DOHH2 (cell line): ENCODE measurements around the gene ELAVL3.
A peak's percentile ranks its signal among the peaks of the same experiment; 100 is the strongest.

Source experiments
- H3F3A ChIP-seq: fragments of 200-600 bp; sonication (generic), shearing (Covaris generic); 2 replicates; pipeline ENCODE4 v1.6.0; 2016; ENCODE audit warnings: antibody characterized with exemption, mild to moderate bottlenecking; ENCODE audit not compliant: control insufficient read depth, insufficient read depth
- H3K27ac ChIP-seq: fragments of 200-600 bp; sonication (generic); 2 replicates; pipeline ENCODE4 v1.5.1; 2014; ENCODE audit warnings: low read depth, mild to moderate bottlenecking, low read length, moderate library complexity
- H3K27me3 ChIP-seq: fragments of 200-600 bp; sonication (generic); 2 replicates; pipeline ENCODE4 v1.6.1; 2014; ENCODE audit warnings: mild to moderate bottlenecking, low read length, mixed read lengths; ENCODE audit not compliant: control insufficient read depth
- H3K36me3 ChIP-seq: fragments of 200-600 bp; sonication (generic); 2 replicates; pipeline ENCODE4 v1.6.1; 2014; ENCODE audit warnings: mild to moderate bottlenecking, low read length, moderate library complexity, mixed read lengths; ENCODE audit not compliant: control insufficient read depth
- H3K4me1 ChIP-seq: fragments of 200-600 bp; sonication (generic); 2 replicates; pipeline ENCODE4 v1.6.1; 2014; ENCODE audit warnings: mild to moderate bottlenecking, low read length, mixed read lengths; ENCODE audit not compliant: control insufficient read depth
- H3K4me2 ChIP-seq: fragments of 200-600 bp; sonication (generic); 2 replicates; pipeline ENCODE4 v1.6.0; 2014; ENCODE audit warnings: mild to moderate bottlenecking, low read length, moderate library complexity
- H3K4me3 ChIP-seq: fragments of 200-600 bp; sonication (generic); 2 replicates; pipeline ENCODE4 v1.5.1; 2014; ENCODE audit warnings: mild to moderate bottlenecking, low read length, mixed read lengths
- H3K79me2 ChIP-seq: fragments of 200-600 bp; sonication (generic); 2 replicates; pipeline ENCODE4 v1.6.1; 2014; ENCODE audit warnings: mild to moderate bottlenecking, low read length, mixed read lengths; ENCODE audit not compliant: control insufficient read depth
- H3K9me2 ChIP-seq: fragments of 200-600 bp; sonication (generic); replicated peaks from 2 replicates; pipeline ENCODE4 v1.6.1; 2014; ENCODE audit warnings: mild to moderate bottlenecking, low read length, mixed read lengths; ENCODE audit not compliant: control insufficient read depth
- H3K9me3 ChIP-seq: fragments of 200-600 bp; sonication (generic); 2 replicates; pipeline ENCODE4 v1.6.1; 2014; ENCODE audit warnings: antibody characterized with exemption, low read length, mixed read lengths; ENCODE audit not compliant: control insufficient read depth, insufficient read depth
- H4K20me1 ChIP-seq: fragments of 200-600 bp; sonication (generic); 2 replicates; pipeline ENCODE4 v1.6.0; 2014; ENCODE audit warnings: low read depth, mild to moderate bottlenecking, antibody characterized with exemption, low read length, moderate library complexity; ENCODE audit not compliant: control insufficient read depth, insufficient read depth
- EZH2phosphoT487 ChIP-seq: fragments of 200-600 bp; sonication (generic); IDR thresholded peaks from 2 replicates; pipeline ENCODE4 v1.6.1; 2017; ENCODE audit warnings: borderline replicate concordance, mild to moderate bottlenecking, antibody characterized with exemption, low read length, moderate library complexity, mixed read lengths
- TF ChIP-seq, protein P1 (sequence below): fragments of 200-600 bp; sonication (generic); IDR thresholded peaks from one replicate; pipeline ENCODE4 v1.5.1; 2014; ENCODE audit warnings: antibody characterized with exemption, mild to moderate bottlenecking, low read depth, low read length; ENCODE audit not compliant: poor library complexity, severe bottlenecking

ELAVL3 gene

DNA sequence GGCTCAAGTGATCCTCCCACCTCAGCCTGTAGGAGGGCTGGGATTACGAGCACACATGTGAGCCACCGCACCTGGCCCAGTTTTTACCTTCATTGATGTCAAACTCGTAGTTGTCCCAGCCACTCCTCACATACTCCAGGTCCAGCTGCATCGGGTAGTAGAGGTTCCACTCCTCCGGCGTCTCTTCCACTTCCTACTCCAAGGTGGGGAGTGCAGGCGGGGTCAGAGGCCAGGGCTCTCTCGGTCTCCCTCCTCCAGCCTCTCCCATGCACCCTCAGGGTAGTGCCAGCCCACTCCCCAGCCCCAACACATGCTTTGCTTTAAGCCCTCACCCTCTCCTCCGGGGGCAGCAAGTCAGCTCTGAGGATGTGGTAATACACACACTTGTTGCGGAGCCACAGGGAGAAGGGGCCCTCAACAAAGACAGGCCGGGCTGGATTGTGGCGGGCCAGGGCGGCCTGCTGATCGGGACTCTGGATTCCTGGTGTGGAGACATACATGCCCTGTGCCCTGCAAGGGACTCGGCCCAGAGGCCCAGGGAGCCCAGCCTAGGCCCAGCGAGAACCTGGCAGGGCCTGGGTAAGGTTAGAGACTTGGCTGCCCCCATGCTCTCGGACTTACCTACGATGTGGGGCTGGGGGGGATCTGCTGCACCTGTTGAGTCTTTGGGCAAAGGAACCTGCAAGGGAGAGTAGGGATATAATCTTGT lies 26.7 kb upstream of the ELAVL3 start:
- no peak overlapping the region for H3K27ac ChIP-seq
- H3K36me3 ChIP-seq: peaks cover 19% of the 10 kb centered on the region
- H3K4me3 ChIP-seq: peak overlapping the region; percentile 90
- TF ChIP-seq, protein P1, sequence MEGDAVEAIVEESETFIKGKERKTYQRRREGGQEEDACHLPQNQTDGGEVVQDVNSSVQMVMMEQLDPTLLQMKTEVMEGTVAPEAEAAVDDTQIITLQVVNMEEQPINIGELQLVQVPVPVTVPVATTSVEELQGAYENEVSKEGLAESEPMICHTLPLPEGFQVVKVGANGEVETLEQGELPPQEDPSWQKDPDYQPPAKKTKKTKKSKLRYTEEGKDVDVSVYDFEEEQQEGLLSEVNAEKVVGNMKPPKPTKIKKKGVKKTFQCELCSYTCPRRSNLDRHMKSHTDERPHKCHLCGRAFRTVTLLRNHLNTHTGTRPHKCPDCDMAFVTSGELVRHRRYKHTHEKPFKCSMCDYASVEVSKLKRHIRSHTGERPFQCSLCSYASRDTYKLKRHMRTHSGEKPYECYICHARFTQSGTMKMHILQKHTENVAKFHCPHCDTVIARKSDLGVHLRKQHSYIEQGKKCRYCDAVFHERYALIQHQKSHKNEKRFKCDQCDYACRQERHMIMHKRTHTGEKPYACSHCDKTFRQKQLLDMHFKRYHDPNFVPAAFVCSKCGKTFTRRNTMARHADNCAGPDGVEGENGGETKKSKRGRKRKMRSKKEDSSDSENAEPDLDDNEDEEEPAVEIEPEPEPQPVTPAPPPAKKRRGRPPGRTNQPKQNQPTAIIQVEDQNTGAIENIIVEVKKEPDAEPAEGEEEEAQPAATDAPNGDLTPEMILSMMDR: no peak
- TF ChIP-seq EZH2phosphoT487: no peak
- no peaks in the 10 kb centered on the region for H4K20me1 ChIP-seq
- peaks cover 34% of the 10 kb centered on the region for H3K79me2 ChIP-seq
- no peaks in the 10 kb centered on the region for H3K9me3 ChIP-seq
- peak overlapping the region; percentile 92 for H3K4me2 ChIP-seq
- no peaks in the 10 kb centered on the region for H3K9me2 ChIP-seq
- peaks cover 5% of the 10 kb centered on the region; the same call in 1 of the 2 replicates for H3F3A ChIP-seq
- no peaks in the 10 kb centered on the region for H3K27me3 ChIP-seq
- peaks cover 25% of the 10 kb centered on the region for H3K4me1 ChIP-seq

DNA sequence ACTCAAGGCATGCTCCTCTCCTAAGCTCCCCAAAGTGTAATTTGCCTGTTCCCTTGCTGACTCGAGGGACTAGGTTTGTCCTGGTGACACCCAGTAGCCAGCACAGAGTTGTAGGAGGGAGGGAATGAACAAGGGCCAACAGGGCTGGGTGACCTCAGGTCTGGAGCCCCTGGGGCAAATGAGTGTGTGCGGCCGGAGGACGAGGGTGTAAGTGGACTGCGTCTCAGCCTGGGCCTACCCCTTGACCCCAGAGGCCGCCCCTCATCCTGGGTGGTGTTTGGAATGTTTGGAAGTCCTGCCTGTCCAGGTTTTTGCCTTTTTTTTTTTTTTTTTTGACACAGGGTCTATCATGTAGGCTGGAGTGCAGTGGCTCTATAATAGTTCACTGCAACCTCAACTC lies 26.1 kb upstream of the ELAVL3 start:
- no peaks in the 10 kb centered on the region for H3K9me2 ChIP-seq
- peaks cover 19% of the 10 kb centered on the region for H3K36me3 ChIP-seq
- peak overlapping the region; percentile 76 for H3K27ac ChIP-seq
- TF ChIP-seq EZH2phosphoT487: no peak
- TF ChIP-seq, protein P1: no peak
- no peaks in the 10 kb centered on the region for H3K9me3 ChIP-seq
- peaks cover 25% of the 10 kb centered on the region for H3K4me1 ChIP-seq
- H3K27me3 ChIP-seq: no peaks in the 10 kb centered on the region
- peaks cover 34% of the 10 kb centered on the region for H3K79me2 ChIP-seq
- peak overlapping the region; percentile 90 for H3K4me3 ChIP-seq
- peaks cover 5% of the 10 kb centered on the region; the same call in 1 of the 2 replicates for H3F3A ChIP-seq
- peak overlapping the region; percentile 92 for H3K4me2 ChIP-seq
- no peaks in the 10 kb centered on the region for H4K20me1 ChIP-seq

DNA sequence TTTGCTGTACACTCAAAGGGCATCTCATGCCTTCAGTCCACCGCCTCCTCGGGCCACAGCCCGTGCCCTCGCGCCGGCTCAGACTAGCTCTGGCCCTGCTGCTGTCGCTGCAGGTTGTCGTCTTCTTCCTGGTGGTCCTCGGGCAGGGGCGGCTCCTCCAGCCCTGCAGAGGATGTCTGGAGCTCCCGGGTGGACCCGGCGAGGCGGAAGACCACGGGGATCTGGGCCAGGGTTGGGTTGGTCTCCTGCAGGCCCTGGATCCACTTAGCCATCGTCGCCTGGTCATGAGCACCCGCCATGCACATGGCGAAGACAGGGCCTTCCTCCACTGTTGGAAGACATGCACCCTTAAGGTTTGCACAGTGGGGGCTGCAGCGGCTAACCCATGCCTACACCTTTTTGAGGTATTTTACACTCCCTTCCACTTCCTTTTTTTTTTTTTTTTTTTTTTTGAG lies 25.3 kb upstream of the ELAVL3 start:
- Histone ChIP-seq H3K4me1 (peaks cover 25% of the 10 kb centered on the region), H3K27ac (peak overlapping the region; percentile 76), H3K79me2 (peaks cover 34% of the 10 kb centered on the region), H4K20me1 (no peaks in the 10 kb centered on the region), H3K27me3 (no peaks in the 10 kb centered on the region), H3F3A (peaks cover 5% of the 10 kb centered on the region; the same call in 1 of the 2 replicates), H3K9me3 (no peaks in the 10 kb centered on the region), H3K4me2 (peak overlapping the region; percentile 92), H3K4me3 (peak overlapping the region; percentile 90), H3K36me3 (peaks cover 15% of the 10 kb centered on the region), H3K9me2 (no peaks in the 10 kb centered on the region)
- TF ChIP-seq, protein P1: no peak
- no peak for TF ChIP-seq EZH2phosphoT487
